ENCODE results near the gene DMRT1. TPM values are rescaled to one million over a fixed set of nuclear protein-coding genes. Genes with fewer than 3 reads are reported as not detected.

Gene DMRT1
- total RNA-seq, 1 donor from 2014 or later: not detected

GRCh38 chr9:972501-973294, 131.2 kb downstream of the DMRT1 start:
- TF ChIP-seq, protein P1, sequence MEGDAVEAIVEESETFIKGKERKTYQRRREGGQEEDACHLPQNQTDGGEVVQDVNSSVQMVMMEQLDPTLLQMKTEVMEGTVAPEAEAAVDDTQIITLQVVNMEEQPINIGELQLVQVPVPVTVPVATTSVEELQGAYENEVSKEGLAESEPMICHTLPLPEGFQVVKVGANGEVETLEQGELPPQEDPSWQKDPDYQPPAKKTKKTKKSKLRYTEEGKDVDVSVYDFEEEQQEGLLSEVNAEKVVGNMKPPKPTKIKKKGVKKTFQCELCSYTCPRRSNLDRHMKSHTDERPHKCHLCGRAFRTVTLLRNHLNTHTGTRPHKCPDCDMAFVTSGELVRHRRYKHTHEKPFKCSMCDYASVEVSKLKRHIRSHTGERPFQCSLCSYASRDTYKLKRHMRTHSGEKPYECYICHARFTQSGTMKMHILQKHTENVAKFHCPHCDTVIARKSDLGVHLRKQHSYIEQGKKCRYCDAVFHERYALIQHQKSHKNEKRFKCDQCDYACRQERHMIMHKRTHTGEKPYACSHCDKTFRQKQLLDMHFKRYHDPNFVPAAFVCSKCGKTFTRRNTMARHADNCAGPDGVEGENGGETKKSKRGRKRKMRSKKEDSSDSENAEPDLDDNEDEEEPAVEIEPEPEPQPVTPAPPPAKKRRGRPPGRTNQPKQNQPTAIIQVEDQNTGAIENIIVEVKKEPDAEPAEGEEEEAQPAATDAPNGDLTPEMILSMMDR (IDR thresholded peaks at IDR 0.05): no peak
- peaks cover 99% of the 10 kb centered on the region for H3K27me3 ChIP-seq (ENCODE audit: low read depth)
- DNase-seq (no peak), ATAC-seq (peak; percentile 25 to 42)
- no peaks in the 10 kb centered on the region for H3K9me3 ChIP-seq
- intact Hi-C loops (cut with DNase I): no loop called here
- H3K27ac ChIP-seq: no peak overlapping the region
- peak overlapping the region; percentile 46 for H3K4me3 ChIP-seq
- no peaks in the 10 kb centered on the region for H3K36me3 ChIP-seq
- H3K4me1 ChIP-seq: peaks cover 37% of the 10 kb centered on the region

- no peak overlapping the region for H3K27ac ChIP-seq
- H3K4me1 ChIP-seq: peaks cover 37% of the 10 kb centered on the region
- no peaks in the 10 kb centered on the region for H3K9me3 ChIP-seq
- intact Hi-C loops (cut with DNase I): no loop called here
- no peak for DNase-seq
- ATAC-seq: no peak
- no peak overlapping the region for H3K4me3 ChIP-seq
- H3K36me3 ChIP-seq: no peaks in the 10 kb centered on the region
- TF ChIP-seq, protein P1 (IDR thresholded peaks at IDR 0.05): no peak
- H3K27me3 ChIP-seq (ENCODE audit: low read depth): peaks cover 99% of the 10 kb centered on the region
Observed at GRCh38 chr9:973295-973834, 131.9 kb downstream of the DMRT1 start.

- Histone ChIP-seq H3K4me1 (peaks cover 37% of the 10 kb centered on the region), H3K27me3 (ENCODE audit: low read depth) (peaks cover 99% of the 10 kb centered on the region)
- intact Hi-C loops (cut with DNase I): no loop called here
Observed at GRCh38 chr9:974031-974995, 132.8 kb downstream of the DMRT1 start.

DNA sequence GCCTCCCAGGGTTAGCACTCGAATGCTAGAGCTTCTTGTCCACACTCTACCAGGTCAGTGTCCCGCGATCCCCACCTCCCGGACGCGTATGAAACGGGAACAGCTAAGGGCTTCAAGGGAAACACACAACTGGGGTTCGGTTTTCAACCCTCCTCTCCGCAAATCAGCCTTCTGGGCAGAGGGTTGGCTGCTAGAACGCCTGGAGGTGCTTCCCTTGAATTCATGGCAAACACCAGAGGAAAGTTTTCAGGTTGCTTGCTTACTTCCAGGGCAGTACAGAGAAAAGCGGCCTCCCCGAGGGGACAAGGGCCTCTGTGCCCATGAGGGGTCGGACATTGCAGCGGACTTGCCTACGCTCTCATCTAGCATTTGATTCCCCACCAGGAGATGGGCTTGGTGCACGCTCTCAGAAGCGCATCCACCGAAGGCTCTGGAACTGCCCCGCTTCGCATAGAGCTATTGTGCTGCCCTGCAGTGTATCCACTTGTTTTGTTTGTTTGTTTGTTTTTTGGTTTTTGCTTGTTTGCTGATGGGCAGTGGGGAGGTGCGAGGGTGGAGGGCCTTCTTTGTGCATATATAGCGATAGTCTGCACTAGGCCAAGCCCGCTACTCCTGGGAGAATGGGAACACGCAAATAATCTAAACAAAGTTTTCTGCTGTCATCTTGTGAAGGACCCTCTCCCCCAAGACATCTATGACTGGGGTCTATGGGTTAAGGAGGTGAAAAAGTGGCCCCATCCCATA, 133.7 kb downstream of the DMRT1 start:
- Histone ChIP-seq H3K9me3 (no peaks in the 10 kb centered on the region), H3K4me1 (peaks cover 37% of the 10 kb centered on the region), H3K27ac (no peak overlapping the region), H3K36me3 (no peaks in the 10 kb centered on the region), H3K27me3 (ENCODE audit: low read depth) (peaks cover 99% of the 10 kb centered on the region), H3K4me3 (no peak overlapping the region)
- DNase-seq: no peak
- TF ChIP-seq, protein P1 (IDR thresholded peaks at IDR 0.05): no peak
- ATAC-seq: no peak
- intact Hi-C loops (cut with DNase I): no loop called here

More at GRCh38 chr9:974031-974995, 132.8 kb downstream of the DMRT1 start:
- TF ChIP-seq, protein P1 (IDR thresholded peaks at IDR 0.05): no peak
- no peak for ATAC-seq
- H3K4me3 ChIP-seq: no peak overlapping the region
- H3K36me3 ChIP-seq: no peaks in the 10 kb centered on the region
- DNase-seq: no peak
- H3K27ac ChIP-seq: no peak overlapping the region
- no peaks in the 10 kb centered on the region for H3K9me3 ChIP-seq

All from lower lobe of right lung (tissue), 2 donors.